ENCODE measurements around the gene AQP4. TPM values are rescaled to one million over a fixed set of nuclear protein-coding genes. Genes with fewer than 3 reads are reported as not detected.

AQP4 gene
- total RNA-seq, 3 donors from 2014 or later (not counting 1 experiment from before 2014, with no cell fraction given) = not detected

DNA sequence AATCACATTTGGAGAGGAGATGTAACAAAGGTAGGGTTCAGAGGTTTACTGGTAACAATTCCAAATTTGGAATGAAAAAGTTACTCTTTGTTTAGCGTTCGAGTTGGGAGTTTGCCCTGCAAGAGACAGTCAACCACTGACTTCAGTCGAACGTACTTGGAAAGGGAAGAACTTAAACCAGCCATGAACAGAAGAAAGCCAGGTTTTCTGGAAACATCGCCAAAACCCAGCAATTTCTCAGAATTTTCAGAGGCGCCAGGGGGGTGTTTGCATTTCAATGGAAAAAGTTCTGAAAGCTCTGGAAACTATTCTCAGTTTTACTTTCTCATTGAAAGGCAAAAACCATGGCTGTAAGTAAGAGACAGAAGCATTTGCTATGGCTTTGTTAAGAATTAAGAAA, 28.5 kb upstream of the AQP4 start:
- Histone ChIP-seq H3K9me3 (ENCODE audit: control insufficient read depth, insufficient read depth, low read length) (no peaks in the 10 kb centered on the region), H3K27ac (ENCODE audit: low read length) (no peak overlapping the region), H3K36me3 (ENCODE audit: control insufficient read depth, insufficient read depth, low read length) (no peaks in the 10 kb centered on the region), H3K27me3 (ENCODE audit: control insufficient read depth, insufficient read depth, low read length) (no peaks in the 10 kb centered on the region), H3K4me3 (ENCODE audit: low read length) (no peak overlapping the region), H3K4me1 (ENCODE audit: control insufficient read depth, insufficient read depth, low read length) (no peaks in the 10 kb centered on the region)
- no peaks in the 10 kb centered on the region for H3K27me3 Mint-ChIP-seq (ENCODE audit: low read depth in 2 of 2)
- TF ChIP-seq, protein P1, sequence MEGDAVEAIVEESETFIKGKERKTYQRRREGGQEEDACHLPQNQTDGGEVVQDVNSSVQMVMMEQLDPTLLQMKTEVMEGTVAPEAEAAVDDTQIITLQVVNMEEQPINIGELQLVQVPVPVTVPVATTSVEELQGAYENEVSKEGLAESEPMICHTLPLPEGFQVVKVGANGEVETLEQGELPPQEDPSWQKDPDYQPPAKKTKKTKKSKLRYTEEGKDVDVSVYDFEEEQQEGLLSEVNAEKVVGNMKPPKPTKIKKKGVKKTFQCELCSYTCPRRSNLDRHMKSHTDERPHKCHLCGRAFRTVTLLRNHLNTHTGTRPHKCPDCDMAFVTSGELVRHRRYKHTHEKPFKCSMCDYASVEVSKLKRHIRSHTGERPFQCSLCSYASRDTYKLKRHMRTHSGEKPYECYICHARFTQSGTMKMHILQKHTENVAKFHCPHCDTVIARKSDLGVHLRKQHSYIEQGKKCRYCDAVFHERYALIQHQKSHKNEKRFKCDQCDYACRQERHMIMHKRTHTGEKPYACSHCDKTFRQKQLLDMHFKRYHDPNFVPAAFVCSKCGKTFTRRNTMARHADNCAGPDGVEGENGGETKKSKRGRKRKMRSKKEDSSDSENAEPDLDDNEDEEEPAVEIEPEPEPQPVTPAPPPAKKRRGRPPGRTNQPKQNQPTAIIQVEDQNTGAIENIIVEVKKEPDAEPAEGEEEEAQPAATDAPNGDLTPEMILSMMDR (IDR thresholded peaks at IDR 0.05) = no peak
- no peak overlapping the region for H3K27ac Mint-ChIP-seq
- H3K4me1 Mint-ChIP-seq = no peaks in the 10 kb centered on the region
- DNase-seq = no peak
- WGBS (ENCODE audit: insufficient coverage) = 81% methylated on average over 6 of the region's 6 CpGs
- no peaks in the 10 kb centered on the region for H3K36me3 Mint-ChIP-seq
- H3K9me3 Mint-ChIP-seq = peaks cover 2 to 3% of the 10 kb centered on the region in 2 donors
- ATAC-seq = no peak
- no peak overlapping the region for H3K4me3 Mint-ChIP-seq
- intact Hi-C loops (cut with micrococcal nuclease) = no loop called here

DNA sequence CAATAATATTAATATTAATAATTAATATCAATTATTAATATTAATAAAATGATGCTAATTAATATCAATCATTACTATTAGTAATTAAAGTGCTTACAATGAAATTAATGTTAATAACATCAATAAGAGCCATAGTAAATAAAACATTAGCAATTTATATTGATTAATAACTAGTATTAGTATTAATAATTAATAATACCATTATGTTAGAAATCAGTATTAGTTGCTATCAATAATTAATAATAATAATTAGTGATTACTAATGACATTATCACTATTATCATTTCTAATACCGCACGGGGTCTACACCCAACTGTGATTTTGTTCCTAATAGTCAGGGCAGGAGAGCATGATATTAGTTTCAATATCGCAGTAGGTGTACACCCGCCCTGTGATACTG, 22.8 kb upstream of the AQP4 start:
- Histone ChIP-seq H3K36me3 (ENCODE audit: control insufficient read depth, insufficient read depth, low read length) (no peaks in the 10 kb centered on the region), H3K4me1 (ENCODE audit: control insufficient read depth, insufficient read depth, low read length) (no peaks in the 10 kb centered on the region), H3K9me3 (ENCODE audit: control insufficient read depth, insufficient read depth, low read length) (no peaks in the 10 kb centered on the region), H3K27ac (ENCODE audit: low read length) (no peak overlapping the region), H3K27me3 (ENCODE audit: control insufficient read depth, insufficient read depth, low read length) (no peaks in the 10 kb centered on the region), H3K4me3 (ENCODE audit: low read length) (no peak overlapping the region)
- no peak overlapping the region for H3K4me3 Mint-ChIP-seq
- DNase-seq (no peak), ATAC-seq (no peak)
- intact Hi-C loops (cut with micrococcal nuclease) = no loop called here
- 96% methylated on average over 4 of the region's 4 CpGs for WGBS (ENCODE audit: insufficient coverage)
- H3K36me3 Mint-ChIP-seq = no peaks in the 10 kb centered on the region
- no peaks in the 10 kb centered on the region for H3K4me1 Mint-ChIP-seq
- TF ChIP-seq, protein P1 (IDR thresholded peaks at IDR 0.05) = no peak
- no peak overlapping the region for H3K27ac Mint-ChIP-seq
- no peaks in the 10 kb centered on the region for H3K27me3 Mint-ChIP-seq (ENCODE audit: low read depth in 2 of 2)
- H3K9me3 Mint-ChIP-seq = no peaks in the 10 kb centered on the region

DNA sequence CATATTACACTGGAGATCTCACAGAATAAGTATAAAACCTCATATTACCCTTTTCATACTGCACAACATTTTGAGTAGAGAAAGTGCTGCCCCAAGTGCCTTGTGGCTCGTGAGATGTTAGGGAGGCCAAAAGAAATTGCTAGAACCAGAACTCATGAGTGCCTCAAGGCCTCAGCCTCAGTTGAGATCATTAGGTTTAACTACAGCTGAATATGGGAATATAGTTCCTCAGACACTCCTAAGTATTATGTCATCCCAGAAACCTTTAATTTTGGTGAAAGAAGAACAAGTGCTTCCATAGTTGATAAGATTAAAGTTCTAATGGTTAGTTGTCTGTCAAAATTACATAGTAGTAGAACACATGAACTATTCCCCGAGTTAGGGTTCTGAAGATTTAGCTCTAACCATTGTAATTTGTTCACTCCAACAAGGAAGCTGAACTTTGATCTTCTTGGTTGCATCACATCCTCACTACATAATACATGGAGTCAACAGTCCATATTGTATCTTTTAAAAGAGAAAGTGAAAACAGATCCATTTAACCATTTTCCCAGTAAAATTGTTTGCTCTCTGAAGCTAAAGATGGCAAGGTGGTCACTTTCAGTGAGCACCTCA, 9.6 kb upstream of the AQP4 start:
- H3K4me1 Mint-ChIP-seq = no peaks in the 10 kb centered on the region
- H3K9me3 ChIP-seq (ENCODE audit: control insufficient read depth, insufficient read depth, low read length) = no peaks in the 10 kb centered on the region
- no peaks in the 10 kb centered on the region for H3K27me3 ChIP-seq (ENCODE audit: control insufficient read depth, insufficient read depth, low read length)
- no peak overlapping the region for H3K27ac Mint-ChIP-seq
- TF ChIP-seq, protein P1 (IDR thresholded peaks at IDR 0.05) = no peak
- ATAC-seq = no peak
- 85% methylated on average over 2 of the region's 2 CpGs for WGBS (ENCODE audit: insufficient coverage)
- H3K27me3 Mint-ChIP-seq (ENCODE audit: low read depth in 2 of 2) = no peaks in the 10 kb centered on the region
- intact Hi-C loops (cut with micrococcal nuclease) = no loop called here
- no peaks in the 10 kb centered on the region for H3K36me3 ChIP-seq (ENCODE audit: control insufficient read depth, insufficient read depth, low read length)
- no peak overlapping the region for H3K4me3 Mint-ChIP-seq
- no peak overlapping the region for H3K4me3 ChIP-seq (ENCODE audit: low read length)
- H3K27ac ChIP-seq (ENCODE audit: low read length) = no peak overlapping the region
- DNase-seq = no peak
- no peaks in the 10 kb centered on the region for H3K4me1 ChIP-seq (ENCODE audit: control insufficient read depth, insufficient read depth, low read length)
- no peaks in the 10 kb centered on the region for H3K36me3 Mint-ChIP-seq
- peaks cover 8 to 10% of the 10 kb centered on the region in 2 donors for H3K9me3 Mint-ChIP-seq

DNA sequence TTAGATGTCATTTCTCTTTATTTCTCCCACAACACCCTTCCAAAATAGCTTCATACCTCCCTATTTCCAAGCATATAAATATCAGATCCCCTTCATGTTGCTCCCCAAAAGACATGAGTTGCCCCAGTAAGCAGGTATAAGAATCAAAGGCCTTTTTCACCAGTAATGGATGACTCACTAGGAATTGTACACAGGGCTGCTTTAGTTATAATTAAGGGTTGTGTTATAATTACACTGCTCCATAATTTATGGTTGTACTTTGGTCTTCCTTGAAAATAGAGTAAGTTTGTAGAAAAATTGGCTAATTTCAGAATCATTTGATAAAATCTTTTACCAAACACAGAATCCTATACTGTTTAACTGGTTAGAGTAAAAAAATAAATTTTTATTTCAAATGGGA, 8.8 kb upstream of the AQP4 start:
- TF ChIP-seq, protein P1 (IDR thresholded peaks at IDR 0.05) = no peak
- ATAC-seq (no peak), DNase-seq (no peak)
- Histone ChIP-seq H3K4me3 (ENCODE audit: low read length) (no peak overlapping the region), H3K4me1 (ENCODE audit: control insufficient read depth, insufficient read depth, low read length) (no peaks in the 10 kb centered on the region), H3K9me3 (ENCODE audit: control insufficient read depth, insufficient read depth, low read length) (no peaks in the 10 kb centered on the region), H3K27me3 (ENCODE audit: control insufficient read depth, insufficient read depth, low read length) (no peaks in the 10 kb centered on the region), H3K27ac (ENCODE audit: low read length) (no peak overlapping the region), H3K36me3 (ENCODE audit: control insufficient read depth, insufficient read depth, low read length) (no peaks in the 10 kb centered on the region)
- H3K27ac Mint-ChIP-seq = no peak overlapping the region
- H3K36me3 Mint-ChIP-seq = no peaks in the 10 kb centered on the region
- H3K4me1 Mint-ChIP-seq = no peaks in the 10 kb centered on the region
- H3K9me3 Mint-ChIP-seq = peaks cover 10 to 12% of the 10 kb centered on the region in 2 donors
- intact Hi-C loops (cut with micrococcal nuclease) = no loop called here
- H3K4me3 Mint-ChIP-seq = no peak overlapping the region
- no peaks in the 10 kb centered on the region for H3K27me3 Mint-ChIP-seq (ENCODE audit: low read depth in 2 of 2)
